ENCODE results near the gene TMEM204. TPM values are rescaled to one million over a fixed set of nuclear protein-coding genes. Genes with fewer than 3 reads are reported as not detected.
A peak's percentile ranks its signal among the peaks of the same experiment; 100 is the strongest.

Gene TMEM204
- total RNA-seq, 2 donors from 2014 or later = 35.1 to 42.2 TPM

GRCh38 chr16:1563786-1564185 lies 30.3 kb downstream of the TMEM204 start:
- Histone ChIP-seq H3K36me3 (peaks cover 6% of the 10 kb centered on the region), H3K4me1 (no peaks in the 10 kb centered on the region), H3K27ac (no peak overlapping the region), H3K4me3 (no peak overlapping the region), H3K9me3 (no peaks in the 10 kb centered on the region), H3K27me3 (no peaks in the 10 kb centered on the region)
- TF ChIP-seq CTCF (IDR thresholded peaks at IDR 0.05) = no peak
- DNase-seq (ENCODE audit: low spot score) = no peak

GRCh38 chr16:1564325-1564724 lies 30.9 kb downstream of the TMEM204 start:
- H3K36me3 ChIP-seq = peaks cover 5% of the 10 kb centered on the region
- no peaks in the 10 kb centered on the region for H3K9me3 ChIP-seq
- no peaks in the 10 kb centered on the region for H3K27me3 ChIP-seq
- DNase-seq (ENCODE audit: low spot score) = no peak
- no peaks in the 10 kb centered on the region for H3K4me1 ChIP-seq
- H3K4me3 ChIP-seq = no peak overlapping the region
- TF ChIP-seq CTCF (IDR thresholded peaks at IDR 0.05) = peak in 1 of 2 donors; percentile 61
- no peak overlapping the region for H3K27ac ChIP-seq

GRCh38 chr16:1565083-1565805 lies 31.8 kb downstream of the TMEM204 start:
- DNase-seq (ENCODE audit: low spot score) = no peak
- TF ChIP-seq CTCF (IDR thresholded peaks at IDR 0.05) = no peak
- Histone ChIP-seq H3K36me3 (peaks cover 4% of the 10 kb centered on the region), H3K9me3 (no peaks in the 10 kb centered on the region), H3K4me3 (no peak overlapping the region), H3K27me3 (no peaks in the 10 kb centered on the region), H3K27ac (no peak overlapping the region), H3K4me1 (no peaks in the 10 kb centered on the region)

GRCh38 chr16:1567988-1568387 lies 34.5 kb downstream of the TMEM204 start:
- no peak for TF ChIP-seq CTCF (IDR thresholded peaks at IDR 0.05)
- Histone ChIP-seq H3K27ac (no peak overlapping the region), H3K4me1 (no peaks in the 10 kb centered on the region), H3K9me3 (no peaks in the 10 kb centered on the region), H3K27me3 (no peaks in the 10 kb centered on the region), H3K36me3 (no peaks in the 10 kb centered on the region), H3K4me3 (no peak overlapping the region)
- DNase-seq (ENCODE audit: low spot score) = no peak

GRCh38 chr16:1571012-1571671 lies 37.7 kb downstream of the TMEM204 start:
- no peak for TF ChIP-seq CTCF (IDR thresholded peaks at IDR 0.05)
- Histone ChIP-seq H3K27ac (no peak overlapping the region), H3K27me3 (no peaks in the 10 kb centered on the region), H3K4me1 (no peaks in the 10 kb centered on the region), H3K9me3 (no peaks in the 10 kb centered on the region), H3K4me3 (no peak overlapping the region), H3K36me3 (no peaks in the 10 kb centered on the region)
- no peak for DNase-seq (ENCODE audit: low spot score)

Data from right atrium auricular region (tissue), 2 donors.